Lung microvascular endothelial cell (primary cell): ENCODE results near the gene LITAF. TPM values are rescaled to one million over a fixed set of nuclear protein-coding genes. Genes with fewer than 3 reads are reported as not detected.

ENCODE experiments used
- total RNA-seq: library from RNA; depleted of rRNA; stranded (reverse); fragments of >200 nt; gene quantifications from 2 replicates; pipeline ENCODE4 v1.2.1, GENCODE V29; 2014

The LITAF gene
- total RNA-seq, 1 donor from 2014 or later: 1.8 TPM

Other genes starting within 250 kb of the LITAF start
- 0.99 and 2.8 TPM in 2 replicates for gene RMI2, start 241.5 kb downstream of the LITAF start, total RNA-seq
- gene SNN, start 81.5 kb upstream of the LITAF start, total RNA-seq: 23.2 and 24.4 TPM in 2 replicates
- 23.8 and 32.7 TPM in 2 replicates for gene TXNDC11, start 155.9 kb upstream of the LITAF start, total RNA-seq
- gene ZC3H7A, start 210.3 kb upstream of the LITAF start, total RNA-seq: 35.1 and 53.2 TPM in 2 replicates